ENCODE results near the gene GASK1B. TPM values are rescaled to one million over a fixed set of nuclear protein-coding genes. Genes with fewer than 3 reads are reported as not detected.

The GASK1B gene
- total RNA-seq, 4 donors from 2014 or later: 7.9 to 22.5 (median 14.1) TPM

DNA sequence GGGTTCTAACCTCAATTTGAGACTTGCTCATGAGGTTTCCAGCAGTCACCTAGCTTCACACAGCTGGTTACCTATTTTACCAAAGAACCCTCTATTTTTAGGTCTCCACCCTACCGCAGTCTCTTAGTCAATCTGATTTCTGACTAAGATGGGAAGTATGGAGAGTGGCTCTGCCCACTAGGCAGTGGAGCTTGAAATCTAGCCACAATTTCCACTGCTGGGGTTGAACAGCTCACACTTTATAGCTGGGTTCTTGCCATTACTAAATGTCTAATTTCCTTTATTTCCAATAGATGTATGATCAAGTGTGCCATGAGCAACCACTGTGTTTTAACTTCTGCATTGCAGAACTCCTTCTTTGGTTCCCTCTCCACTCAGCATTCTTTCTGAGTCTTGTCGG lies 43.1 kb downstream of the GASK1B start:
- DNase-seq: no peak
- H3K4me3 ChIP-seq: no peak overlapping the region
- no peak for TF ChIP-seq EP300 (IDR thresholded peaks at IDR 0.05; ENCODE audit: low read depth)
- no peak for TF ChIP-seq POLR2A (IDR thresholded peaks at IDR 0.05)
- TF ChIP-seq POLR2AphosphoS5 (IDR thresholded peaks at IDR 0.05): no peak
- TF ChIP-seq, protein P1, sequence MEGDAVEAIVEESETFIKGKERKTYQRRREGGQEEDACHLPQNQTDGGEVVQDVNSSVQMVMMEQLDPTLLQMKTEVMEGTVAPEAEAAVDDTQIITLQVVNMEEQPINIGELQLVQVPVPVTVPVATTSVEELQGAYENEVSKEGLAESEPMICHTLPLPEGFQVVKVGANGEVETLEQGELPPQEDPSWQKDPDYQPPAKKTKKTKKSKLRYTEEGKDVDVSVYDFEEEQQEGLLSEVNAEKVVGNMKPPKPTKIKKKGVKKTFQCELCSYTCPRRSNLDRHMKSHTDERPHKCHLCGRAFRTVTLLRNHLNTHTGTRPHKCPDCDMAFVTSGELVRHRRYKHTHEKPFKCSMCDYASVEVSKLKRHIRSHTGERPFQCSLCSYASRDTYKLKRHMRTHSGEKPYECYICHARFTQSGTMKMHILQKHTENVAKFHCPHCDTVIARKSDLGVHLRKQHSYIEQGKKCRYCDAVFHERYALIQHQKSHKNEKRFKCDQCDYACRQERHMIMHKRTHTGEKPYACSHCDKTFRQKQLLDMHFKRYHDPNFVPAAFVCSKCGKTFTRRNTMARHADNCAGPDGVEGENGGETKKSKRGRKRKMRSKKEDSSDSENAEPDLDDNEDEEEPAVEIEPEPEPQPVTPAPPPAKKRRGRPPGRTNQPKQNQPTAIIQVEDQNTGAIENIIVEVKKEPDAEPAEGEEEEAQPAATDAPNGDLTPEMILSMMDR (IDR thresholded peaks at IDR 0.05): no peak
- H3K27ac ChIP-seq: no peak overlapping the region
- in situ Hi-C loops (cut with MboI; ENCODE audit: low pct_ligation_motif_present in 1 of 4, low pct_unique_long_range_greater_than_20kb in 1 of 4, low sequenced_read_pairs in 3 of 4): no loop called here
- peaks cover 0 to 6% (median 0%) of the 10 kb centered on the region in 4 donors for H3K4me1 ChIP-seq
- H3K27me3 ChIP-seq: no peaks in the 10 kb centered on the region
- intact Hi-C loops (cut with DNase I; ENCODE audit: low total_unique reads): no loop called here
- 80 to 90% methylated on average over 2 of the region's 2 CpGs for WGBS, 2 donors (ENCODE audit: low coverage in 1 of 2)
- H3K9me3 ChIP-seq: no peaks in the 10 kb centered on the region
- no peaks in the 10 kb centered on the region for H3K36me3 ChIP-seq

DNA sequence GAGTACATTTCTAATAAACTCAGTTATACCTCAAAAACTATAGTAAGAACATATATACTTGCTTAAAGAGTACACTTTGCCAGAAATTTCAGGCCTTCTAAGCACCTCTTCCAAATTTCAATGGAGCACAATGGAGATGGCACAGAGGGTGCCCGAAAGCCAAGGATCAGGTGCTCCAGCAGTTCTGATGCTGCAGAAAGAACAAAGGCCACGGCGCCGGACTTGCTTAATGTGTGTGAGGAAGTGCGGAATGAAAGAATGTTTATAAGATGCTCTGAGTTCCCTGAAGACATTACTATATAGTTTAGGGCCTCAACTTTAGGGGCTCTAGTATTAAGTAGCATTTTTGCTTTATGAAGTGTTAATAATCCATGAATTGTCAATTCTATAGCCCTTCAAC lies 44.3 kb downstream of the GASK1B start:
- in situ Hi-C loops (cut with MboI; ENCODE audit: low pct_ligation_motif_present in 1 of 4, low pct_unique_long_range_greater_than_20kb in 1 of 4, low sequenced_read_pairs in 3 of 4): no loop called here
- no peak for DNase-seq
- TF ChIP-seq POLR2A (IDR thresholded peaks at IDR 0.05) (no peak), EP300 (IDR thresholded peaks at IDR 0.05; ENCODE audit: low read depth) (no peak)
- TF ChIP-seq, protein P1 (IDR thresholded peaks at IDR 0.05): no peak

DNA sequence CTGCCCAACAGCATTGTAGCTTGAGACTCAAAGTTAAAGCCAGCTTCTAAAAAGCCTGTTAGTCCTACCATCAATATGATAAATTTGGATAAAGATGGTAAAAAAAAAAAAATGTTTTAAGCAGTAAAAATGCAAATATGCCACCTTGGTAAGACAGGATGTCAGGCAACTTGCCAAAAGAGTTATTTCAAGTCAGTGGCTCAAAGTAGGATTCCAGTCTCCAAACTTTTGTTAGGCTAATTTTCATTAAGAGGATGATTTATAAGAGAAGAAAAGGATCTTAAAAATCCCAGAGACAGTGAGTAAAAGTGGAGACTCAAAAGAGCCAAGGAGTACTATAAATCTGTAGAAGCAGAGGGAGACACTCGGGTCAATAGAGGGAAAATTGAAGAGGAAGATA lies 47.5 kb downstream of the GASK1B start:
- 53 to 60% methylated on average over 1 of the region's 1 CpG for WGBS, 2 donors (ENCODE audit: low coverage in 1 of 2)
- peaks cover 0 to 11% (median 3%) of the 10 kb centered on the region in 4 donors for H3K4me1 ChIP-seq
- DNase-seq: no peak
- H3K36me3 ChIP-seq: no peaks in the 10 kb centered on the region
- TF ChIP-seq, protein P1 (IDR thresholded peaks at IDR 0.05): no peak
- TF ChIP-seq POLR2A (IDR thresholded peaks at IDR 0.05): no peak
- TF ChIP-seq EP300 (IDR thresholded peaks at IDR 0.05; ENCODE audit: low read depth): no peak
- TF ChIP-seq POLR2AphosphoS5 (IDR thresholded peaks at IDR 0.05): no peak
- H3K9me3 ChIP-seq: no peaks in the 10 kb centered on the region
- no peak overlapping the region for H3K27ac ChIP-seq
- H3K4me3 ChIP-seq: no peak overlapping the region
- in situ Hi-C loops (cut with MboI; ENCODE audit: low pct_ligation_motif_present in 1 of 4, low pct_unique_long_range_greater_than_20kb in 1 of 4, low sequenced_read_pairs in 3 of 4) (no loop called here), intact Hi-C loops (cut with DNase I; ENCODE audit: low total_unique reads) (no loop called here)
- no peaks in the 10 kb centered on the region for H3K27me3 ChIP-seq

More for the DNA sequence above, 44.3 kb downstream of the GASK1B start:
- H3K4me1 ChIP-seq: peaks cover 0 to 6% (median 0%) of the 10 kb centered on the region in 4 donors
- no peak overlapping the region for H3K4me3 ChIP-seq
- no peaks in the 10 kb centered on the region for H3K36me3 ChIP-seq
- WGBS, 2 donors (ENCODE audit: low coverage in 1 of 2): 92 to 94% methylated on average over 5 of the region's 5 CpGs
- no peaks in the 10 kb centered on the region for H3K27me3 ChIP-seq
- H3K9me3 ChIP-seq: no peaks in the 10 kb centered on the region
- intact Hi-C loops (cut with DNase I; ENCODE audit: low total_unique reads): no loop called here
- H3K27ac ChIP-seq: no peak overlapping the region

Other genes starting within 250 kb of the GASK1B start
- 10 to 100 TPM in 3 of 4 donors, 1 to 10 TPM in 1; 2.2 to 26.9 (median 21.2) TPM for gene TMEM144, start 37.5 kb upstream of the GASK1B start, total RNA-seq